Measurements from ENCODE around the gene CHMP4A.

CHMP4A gene

DNA sequence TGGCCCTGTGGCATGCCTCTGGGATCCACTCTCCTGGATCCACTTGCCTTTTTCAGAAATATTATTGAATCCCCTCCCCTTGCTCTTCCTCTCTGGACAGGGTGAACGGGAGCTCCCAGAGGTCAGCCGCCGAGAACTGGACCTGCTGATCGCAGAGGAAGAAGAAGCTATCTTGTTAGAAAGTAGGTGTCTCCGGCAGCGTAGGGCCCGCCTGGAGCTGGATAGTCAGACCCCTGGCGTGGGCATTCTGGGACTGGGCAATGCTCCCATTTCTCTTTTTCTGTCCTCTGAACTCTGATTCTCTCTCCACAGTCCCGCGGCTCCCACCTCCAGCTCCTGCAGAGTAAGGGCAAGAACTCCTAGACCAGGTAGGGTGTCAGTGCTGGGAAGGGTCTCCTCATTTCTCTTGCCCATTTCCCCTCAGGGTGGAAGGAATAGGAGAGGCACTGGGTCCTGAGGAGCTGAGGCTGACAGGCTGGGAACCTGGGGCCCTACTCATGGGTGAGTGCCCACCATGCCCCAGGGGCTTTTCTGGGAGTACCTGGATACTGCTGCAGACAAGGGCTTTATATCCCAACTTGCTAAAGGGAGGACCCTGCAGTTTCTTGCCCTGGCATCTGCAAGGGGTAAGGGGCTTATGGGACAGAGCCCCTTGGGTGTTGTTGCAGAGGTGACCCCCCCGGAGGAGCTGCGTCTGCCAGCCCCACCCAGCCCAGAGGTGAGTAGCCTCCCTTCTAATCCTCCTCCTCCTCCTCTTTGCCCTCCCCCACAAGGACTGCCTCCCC lies 36.1 kb downstream of the CHMP4A start:
- DNase-seq, result no peak

DNA sequence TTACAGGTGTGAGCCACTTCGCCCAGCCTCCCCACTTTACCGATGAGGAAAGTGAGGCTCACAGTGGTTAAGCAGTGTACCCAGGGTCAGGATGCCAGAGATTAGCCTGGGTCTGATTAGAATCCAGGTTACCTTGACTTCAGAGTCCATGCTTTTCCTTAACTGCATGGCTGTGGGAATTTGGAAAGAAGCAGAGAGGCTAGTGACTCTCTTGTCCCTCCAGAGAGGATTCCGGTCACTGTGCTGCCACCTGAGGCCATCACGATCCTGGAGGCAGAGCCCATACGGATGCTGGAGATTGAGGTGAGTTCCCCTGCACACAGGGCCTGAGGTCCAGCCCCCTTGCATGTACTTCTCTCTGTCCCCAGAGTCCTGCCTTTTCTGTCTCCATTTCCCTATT lies 36.7 kb downstream of the CHMP4A start:
- DNase-seq, result no peak

DNA sequence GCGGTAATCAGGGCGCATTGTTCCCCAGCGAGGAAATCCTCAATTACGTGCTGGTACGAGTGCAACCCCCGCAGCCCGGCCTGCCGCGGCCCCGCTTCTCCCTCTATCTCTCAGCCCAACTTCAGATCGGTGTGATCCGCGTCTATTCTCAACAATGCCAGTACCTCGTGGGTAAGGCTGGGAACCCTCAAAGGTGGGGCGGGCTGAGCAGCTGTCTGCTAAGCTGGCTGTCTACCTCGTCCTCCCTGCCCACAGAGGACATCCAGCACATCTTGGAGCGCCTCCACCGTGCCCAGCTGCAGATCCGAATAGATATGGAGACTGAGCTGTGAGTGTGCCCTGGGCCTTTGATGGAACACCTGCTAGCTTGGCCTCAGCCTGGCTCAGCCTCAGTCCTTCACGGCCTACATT lies 40.4 kb downstream of the CHMP4A start:
- peak in 1 of 2 experiments; percentile 41 for DNase-seq

GRCh38 chr14:24172261-24172860 lies 40.9 kb downstream of the CHMP4A start:
- peak; percentile 70 to 85 for DNase-seq

- DNase-seq, result peak; percentile 100
These were observed 41.6 kb downstream of the CHMP4A start, which contains the start of gene REC8 for GRCh38 chr14:24171422-24172260. Gene REC8 (plus strand): TSS chr14:24172080. CDS start chr14:24172553, 473 bp downstream.

DNA sequence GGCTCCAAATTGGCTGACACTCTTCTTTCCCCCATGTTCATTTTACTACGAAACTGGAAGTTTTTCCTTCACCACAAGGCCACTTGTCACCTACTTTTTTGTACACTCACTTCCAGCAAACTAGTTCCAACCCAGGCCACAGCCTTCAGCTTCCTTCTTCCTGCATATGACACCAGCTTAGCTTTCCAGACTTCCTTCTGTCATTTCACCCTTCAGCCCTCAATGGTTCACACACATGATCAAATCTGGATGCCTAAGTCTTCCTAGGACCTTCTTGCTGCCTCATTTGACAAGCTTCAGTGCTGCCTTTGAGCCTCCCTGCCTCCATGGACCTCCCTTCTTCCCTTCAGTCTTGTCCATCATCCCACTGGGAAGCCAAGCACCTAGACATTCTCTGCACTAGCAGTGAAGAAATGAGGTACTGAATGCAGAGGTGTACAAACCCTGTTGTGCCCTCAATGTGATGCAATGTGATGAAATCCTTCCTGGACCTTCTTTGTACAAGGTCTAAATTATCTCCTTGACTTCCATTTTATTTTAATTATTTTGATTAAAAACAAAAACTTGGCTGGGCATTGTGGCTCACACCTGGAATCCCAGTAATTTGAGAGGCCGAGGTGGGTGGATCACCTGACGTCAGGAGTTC lies 45.7 kb downstream of the CHMP4A start:
- DNase-seq, result no peak

DNA sequence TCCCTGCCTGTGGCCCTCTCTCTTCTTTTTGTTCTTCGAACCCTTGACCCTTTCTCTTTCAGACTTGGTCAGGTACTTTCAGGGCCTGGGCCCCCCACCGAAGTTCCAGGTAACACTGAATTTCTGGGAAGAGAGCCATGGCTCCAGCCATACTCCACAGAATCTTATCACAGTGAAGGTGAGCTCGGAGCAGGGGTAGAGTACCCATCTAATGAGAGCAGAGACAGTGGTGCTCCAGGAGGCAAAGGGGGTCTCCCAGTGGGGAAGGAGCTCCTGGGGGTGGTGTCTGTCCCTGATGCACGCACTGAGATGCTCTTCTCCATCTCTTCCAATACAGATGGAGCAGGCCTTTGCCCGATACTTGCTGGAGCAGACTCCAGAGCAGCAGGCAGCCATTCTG lies 47.5 kb downstream of the CHMP4A start:
- DNase-seq, result no peak

DNA sequence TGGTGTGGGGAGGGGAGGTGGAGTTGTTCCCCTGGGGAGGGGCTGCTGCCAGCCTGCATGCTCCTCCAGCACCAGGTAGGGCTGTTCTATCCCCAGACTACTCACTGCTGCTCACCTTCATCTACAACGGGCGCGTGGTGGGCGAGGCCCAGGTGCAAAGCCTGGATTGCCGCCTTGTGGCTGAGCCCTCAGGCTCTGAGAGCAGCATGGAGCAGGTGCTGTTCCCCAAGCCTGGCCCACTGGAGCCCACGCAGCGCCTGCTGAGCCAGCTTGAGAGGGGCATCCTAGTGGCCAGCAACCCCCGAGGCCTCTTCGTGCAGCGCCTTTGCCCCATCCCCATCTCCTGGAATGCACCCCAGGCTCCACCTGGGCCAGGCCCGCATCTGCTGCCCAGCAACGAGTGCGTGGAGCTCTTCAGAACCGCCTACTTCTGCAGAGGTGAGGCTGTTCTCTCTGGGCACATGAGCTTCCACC lies 48.7 kb downstream of the CHMP4A start:
- DNase-seq, result no peak

GRCh38 chr14:24162093-24162492 lies 51.2 kb downstream of the CHMP4A start:
- no peak for DNase-seq

DNA sequence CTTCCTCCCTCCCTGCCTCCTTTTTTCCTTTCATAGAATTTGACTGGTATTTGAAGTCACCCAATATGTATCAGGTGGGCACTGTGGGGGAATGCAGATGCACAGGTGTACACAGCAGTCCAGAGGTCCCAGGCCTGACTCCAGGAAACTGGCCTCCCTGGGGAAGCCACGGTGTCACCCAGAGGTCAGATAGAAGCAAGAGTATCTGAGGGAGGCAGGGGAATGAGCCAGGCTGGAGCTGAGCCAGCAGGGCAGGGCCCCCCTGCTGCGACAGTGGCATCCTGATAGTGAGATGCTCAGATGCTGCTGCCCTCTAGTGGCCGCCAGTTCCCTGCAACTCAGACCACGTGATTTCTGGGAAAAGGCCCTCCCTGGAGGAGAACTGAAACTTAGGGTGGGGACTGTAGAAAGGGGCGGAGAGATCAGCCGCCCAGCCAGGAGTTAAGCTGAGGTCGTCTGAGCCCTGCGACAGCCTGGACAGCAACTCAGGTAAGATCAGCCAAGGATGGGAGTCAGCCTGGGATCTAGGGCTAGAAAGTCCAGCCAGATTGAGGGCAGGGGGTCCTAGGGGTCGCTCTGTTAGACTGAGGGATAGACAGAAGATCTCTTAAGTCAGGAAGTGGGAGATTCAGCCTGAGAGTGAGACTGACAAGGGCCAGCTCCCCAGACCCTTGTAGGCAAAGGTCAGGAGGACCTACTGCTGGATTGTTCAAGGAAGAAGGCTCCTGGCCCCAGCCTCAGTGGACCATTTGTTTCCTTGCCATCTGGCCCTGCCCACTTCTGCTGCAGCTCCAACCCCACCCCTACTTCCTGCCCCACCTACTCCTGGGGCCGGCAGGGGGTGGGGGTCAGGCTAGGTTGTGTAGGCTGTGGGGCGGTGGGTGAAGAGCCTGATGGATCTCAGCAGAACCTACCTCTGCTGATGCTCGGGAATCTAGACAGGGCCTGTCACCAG lies 52.2 kb downstream of the CHMP4A start, which contains the start of gene IRF9:
IRF9 (plus strand) TSS at position 416 of the 955 bp plus-strand sequence. CDS start 880 bp downstream, outside the sequence.
- DNase-seq, result peak; percentile 96 to 99

DNA sequence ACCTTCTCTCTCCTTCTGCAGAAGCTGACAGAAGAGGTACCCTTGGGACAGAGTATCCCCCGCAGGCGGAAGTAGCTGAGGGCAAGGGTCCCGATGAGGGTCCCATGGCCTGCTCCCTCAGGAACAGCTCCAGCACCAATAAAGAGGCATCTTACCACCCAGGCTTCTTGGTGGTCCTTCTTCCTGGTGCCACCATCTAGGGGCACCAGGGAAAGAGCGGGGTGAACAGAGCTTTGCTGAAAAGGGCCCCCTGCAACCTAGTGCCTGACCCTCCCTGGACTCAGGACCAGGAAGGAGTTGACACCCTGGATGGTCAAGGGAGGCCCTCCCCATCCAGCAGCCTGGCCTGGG lies 52.8 kb downstream of the CHMP4A start:
- DNase-seq, result no peak

- DNase-seq, result no peak
These were observed 53.4 kb downstream of the CHMP4A start for GRCh38 chr14:24159777-24160498.

Data from NCI-H524 (cell line).